Osteoblast (primary cell): ENCODE data around the gene SIAH2. TPM values are rescaled to one million over a fixed set of nuclear protein-coding genes. Genes with fewer than 3 reads are reported as not detected.

Experiments used
- DNase-seq: peaks from one replicate; pipeline ENCODE4 v3.0.0; 2011; ENCODE audit warnings: low spot score, mixed read lengths; ENCODE audit not compliant: insufficient read length; ENCODE audit errors: missing footprints
- H2AFZ ChIP-seq: 2 replicates; pipeline ENCODE4 v1.6.0; 2011; ENCODE audit warnings: mild to moderate bottlenecking, low read length
- H3K27ac ChIP-seq: 2 replicates; pipeline ENCODE4 v1.5.1; 2011; ENCODE audit warnings: mild to moderate bottlenecking, low read depth, low read length, moderate library complexity
- H3K27me3 ChIP-seq: 2 replicates; pipeline ENCODE4 v1.6.0; 2012; ENCODE audit warnings: mild to moderate bottlenecking, control low read depth, inconsistent platforms, low read length, moderate library complexity; ENCODE audit not compliant: insufficient read depth
- H3K36me3 ChIP-seq: 2 replicates; pipeline ENCODE4 v1.5.1; 2011; ENCODE audit warnings: mild to moderate bottlenecking, low read length, control low read depth, moderate library complexity; ENCODE audit not compliant: insufficient read depth
- H3K4me1 ChIP-seq: 2 replicates; pipeline ENCODE4 v1.5.1; 2011; ENCODE audit warnings: mild to moderate bottlenecking, low read length, control low read depth, moderate library complexity; ENCODE audit not compliant: insufficient read depth
- H3K4me2 ChIP-seq: 2 replicates; pipeline ENCODE4 v1.6.0; 2011; ENCODE audit warnings: mild to moderate bottlenecking, low read length; ENCODE audit not compliant: insufficient read depth
- H3K4me3 ChIP-seq: fragments of 200-600 bp; sonication (generic); 3 replicates; pipeline ENCODE4 v1.5.1; 2012; ENCODE audit warnings: mild to moderate bottlenecking, low read length, inconsistent platforms; ENCODE audit not compliant: insufficient read depth
- H3K79me2 ChIP-seq: 2 replicates; pipeline ENCODE4 v1.6.0; 2012; ENCODE audit warnings: mild to moderate bottlenecking, low read length, control low read depth, inconsistent platforms; ENCODE audit not compliant: insufficient read depth
- H3K9me3 ChIP-seq: 2 replicates; pipeline ENCODE4 v1.5.1; 2011; ENCODE audit warnings: low read depth, low read length, control low read depth
- H4K20me1 ChIP-seq: 2 replicates; pipeline ENCODE4 v1.6.0; 2012; ENCODE audit warnings: mild to moderate bottlenecking, low read length, control low read depth; ENCODE audit not compliant: insufficient read depth
- CTCF ChIP-seq: IDR thresholded peaks from 2 replicates; pipeline ENCODE4 v1.5.1; 2011; ENCODE audit warnings: mild to moderate bottlenecking, low read depth, low read length, moderate library complexity; ENCODE audit errors: extremely low read depth
- total RNA-seq: library from RNA; depleted of rRNA; stranded (reverse); fragments of >200 nt; gene quantifications from 2 replicates; pipeline ENCODE4 v1.2.3, GENCODE V29; 2012

The SIAH2 gene
- total RNA-seq, 1 donor: 36.2 TPM

DNA sequence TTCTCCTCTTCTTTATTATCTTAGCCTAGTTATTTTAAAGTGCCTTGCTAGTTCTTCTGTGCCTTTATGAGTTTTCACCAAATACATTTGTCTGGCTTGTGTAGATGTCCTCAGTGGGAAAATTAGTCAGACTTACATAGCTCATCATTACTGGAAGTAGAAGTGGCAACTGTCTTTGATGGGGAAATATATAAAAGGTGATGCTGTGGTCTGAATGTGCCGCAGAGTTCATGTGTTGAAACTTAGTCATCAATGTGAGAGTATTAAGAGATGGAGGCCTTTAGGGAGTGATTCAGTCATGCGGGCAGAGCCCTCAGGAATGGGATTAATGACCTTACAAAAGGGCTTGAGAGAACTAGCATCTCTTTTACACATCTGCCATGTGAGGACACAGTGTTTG is 52.9 kb downstream of the SIAH2 start:
- Histone ChIP-seq H3K4me3 (no peak overlapping the region), H3K27me3 (no peaks in the 10 kb centered on the region), H3K4me1 (peaks cover 3% of the 10 kb centered on the region), H3K4me2 (no peak overlapping the region), H3K27ac (no peak overlapping the region), H3K36me3 (peaks cover 3% of the 10 kb centered on the region), H4K20me1 (no peaks in the 10 kb centered on the region), H2AFZ (no peak overlapping the region), H3K79me2 (no peaks in the 10 kb centered on the region), H3K9me3 (no peaks in the 10 kb centered on the region)
- peak; percentile 84 for DNase-seq
- no peak for TF ChIP-seq CTCF

GRCh38 chr3:150703756-150704344 is 59.1 kb downstream of the SIAH2 start, which contains the start of gene ERICH6:
Gene ERICH6, minus strand, starts transcription at chr3:150703920. Its CDS starts 22 bp downstream, at chr3:150703898.
- H3K27me3 ChIP-seq: no peaks in the 10 kb centered on the region
- DNase-seq: peak; percentile 98
- H4K20me1 ChIP-seq: no peaks in the 10 kb centered on the region
- no peaks in the 10 kb centered on the region for H3K9me3 ChIP-seq
- peak within 1 kb of the TSS; percentile 80 for H3K4me2 ChIP-seq
- peaks cover 3% of the 10 kb centered on the region for H3K36me3 ChIP-seq
- peak within 1 kb of the TSS; percentile 71 for H3K4me3 ChIP-seq
- H2AFZ ChIP-seq: peak within 1 kb of the TSS; percentile 93
- H3K79me2 ChIP-seq: no peaks in the 10 kb centered on the region
- H3K27ac ChIP-seq: peak within 1 kb of the TSS; percentile 69
- H3K4me1 ChIP-seq: peaks cover 5% of the 10 kb centered on the region
- no peak for TF ChIP-seq CTCF

DNA sequence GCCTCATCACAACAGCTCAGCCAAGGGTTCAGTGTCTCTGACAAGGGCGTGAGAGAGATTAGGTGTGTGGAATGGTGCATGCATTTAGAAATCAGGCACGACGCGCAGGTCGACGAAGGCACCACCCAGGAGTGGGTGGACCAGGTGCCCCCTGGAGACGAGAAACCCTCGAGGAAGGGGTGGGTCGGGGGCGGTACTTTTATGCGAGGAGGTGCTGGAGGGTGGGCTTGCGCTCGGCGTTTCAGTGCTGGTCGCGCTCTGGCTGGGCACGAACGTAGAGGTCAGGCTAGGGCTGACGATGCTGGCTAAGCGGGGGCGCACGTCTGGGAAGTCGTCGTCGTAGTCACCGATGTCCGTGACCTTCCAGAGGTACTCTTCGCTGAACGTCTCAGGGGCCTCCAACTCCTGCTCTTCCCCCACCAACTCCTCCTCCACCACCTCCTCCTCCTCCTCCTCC is 59.6 kb downstream of the SIAH2 start:
- Histone ChIP-seq H3K4me3 (peak overlapping the region; percentile 71), H3K4me1 (peaks cover 5% of the 10 kb centered on the region), H3K79me2 (no peaks in the 10 kb centered on the region), H3K27me3 (no peaks in the 10 kb centered on the region), H3K9me3 (no peaks in the 10 kb centered on the region), H3K4me2 (peak overlapping the region; percentile 80), H3K27ac (peak overlapping the region; percentile 30), H4K20me1 (no peaks in the 10 kb centered on the region), H2AFZ (peak overlapping the region; percentile 93), H3K36me3 (peaks cover 3% of the 10 kb centered on the region)
- peak; percentile 86 for DNase-seq
- TF ChIP-seq CTCF: no peak

GRCh38 chr3:150699068-150699639 is 63.8 kb downstream of the SIAH2 start:
- Histone ChIP-seq H3K4me2 (no peak overlapping the region), H3K27ac (no peak overlapping the region), H2AFZ (no peak overlapping the region)

More at GRCh38 chr3:150699068-150699639, 63.8 kb downstream of the SIAH2 start:
- Histone ChIP-seq H4K20me1 (no peaks in the 10 kb centered on the region), H3K27me3 (no peaks in the 10 kb centered on the region), H3K9me3 (no peaks in the 10 kb centered on the region), H3K4me1 (peaks cover 3% of the 10 kb centered on the region), H3K4me3 (no peak overlapping the region), H3K36me3 (no peaks in the 10 kb centered on the region), H3K79me2 (no peaks in the 10 kb centered on the region)
- TF ChIP-seq CTCF: no peak
- DNase-seq: peak; percentile 46
